Measurements from ENCODE around the gene PPM1B. TPM values are rescaled to one million over a fixed set of nuclear protein-coding genes. Genes with fewer than 3 reads are reported as not detected.

PPM1B gene
- total and polyA plus RNA-seq, 8 donors: 37.5 to 66.2 (median 57.0) TPM

- H3K27me3 ChIP-seq: no peaks in the 10 kb centered on the region
- intact Hi-C loops (cut with DNase I): no loop called here
- no peak for TF ChIP-seq CTCF (IDR thresholded peaks at IDR 0.05)
- peaks cover 0 to 32% of the 10 kb centered on the region in 2 donors for H3K36me3 ChIP-seq
- H3K4me1 ChIP-seq: no peaks in the 10 kb centered on the region
- H3K9me3 ChIP-seq: no peaks in the 10 kb centered on the region
- ATAC-seq (no peak), DNase-seq (no peak)
- H3K4me3 ChIP-seq: no peak overlapping the region
- H3K27ac ChIP-seq: no peak overlapping the region
Observed at GRCh38 chr2:44226753-44227152, 58.1 kb downstream of the PPM1B start.

GRCh38 chr2:44230378-44230777 lies 61.7 kb downstream of the PPM1B start:
- no peak for TF ChIP-seq CTCF (IDR thresholded peaks at IDR 0.05)
- intact Hi-C loops (cut with DNase I): no loop called here
- Histone ChIP-seq H3K27me3 (no peaks in the 10 kb centered on the region), H3K27ac (no peak overlapping the region), H3K9me3 (no peaks in the 10 kb centered on the region), H3K36me3 (peaks cover 0 to 27% of the 10 kb centered on the region in 2 donors), H3K4me1 (no peaks in the 10 kb centered on the region), H3K4me3 (no peak overlapping the region)
- DNase-seq (no peak), ATAC-seq (no peak)

GRCh38 chr2:44233450-44234128 lies 64.9 kb downstream of the PPM1B start:
- peak; percentile 65 for ATAC-seq
- Histone ChIP-seq H3K27me3 (no peaks in the 10 kb centered on the region), H3K4me3 (no peak overlapping the region), H3K36me3 (peaks cover 0 to 14% of the 10 kb centered on the region in 2 donors), H3K27ac (no peak overlapping the region), H3K9me3 (no peaks in the 10 kb centered on the region), H3K4me1 (no peaks in the 10 kb centered on the region)
- TF ChIP-seq CTCF (IDR thresholded peaks at IDR 0.05): no peak
- no peak for DNase-seq
- intact Hi-C loops (cut with DNase I): no loop called here

- intact Hi-C loops (cut with DNase I): no loop called here
- ATAC-seq: no peak
- no peak for TF ChIP-seq CTCF (IDR thresholded peaks at IDR 0.05)
Observed at GRCh38 chr2:44237221-44237620, 68.5 kb downstream of the PPM1B start.

GRCh38 chr2:44242904-44243303 lies 74.2 kb downstream of the PPM1B start:
- intact Hi-C loops (cut with DNase I): no loop called here
- peaks cover 4 to 25% of the 10 kb centered on the region in 2 donors for H3K4me1 ChIP-seq
- H3K36me3 ChIP-seq: no peaks in the 10 kb centered on the region
- no peaks in the 10 kb centered on the region for H3K9me3 ChIP-seq
- TF ChIP-seq CTCF (IDR thresholded peaks at IDR 0.05): no peak
- H3K27ac ChIP-seq: no peak overlapping the region
- ATAC-seq (no peak), DNase-seq (peak in 1 of 4 donors; percentile 41)
- no peaks in the 10 kb centered on the region for H3K27me3 ChIP-seq
- no peak overlapping the region for H3K4me3 ChIP-seq

More at GRCh38 chr2:44237221-44237620, 68.5 kb downstream of the PPM1B start:
- Histone ChIP-seq H3K4me1 (no peaks in the 10 kb centered on the region), H3K27me3 (no peaks in the 10 kb centered on the region), H3K27ac (no peak overlapping the region), H3K4me3 (no peak overlapping the region), H3K9me3 (no peaks in the 10 kb centered on the region), H3K36me3 (peaks cover 0 to 3% of the 10 kb centered on the region in 2 donors)
- no peak for DNase-seq

Measured in left lung (tissue), 10 donors.